CD8-positive, alpha-beta memory T cell (primary cell): ENCODE data around the gene MS4A6A. TPM values are rescaled to one million over a fixed set of nuclear protein-coding genes. Genes with fewer than 3 reads are reported as not detected.

Experiments used
- CTCF ChIA-PET: fragments of 350-600 bp; sonication (Branson Sonifier 250); formaldehyde crosslinking; loops from one replicate; lab custom pipeline; 2021; ENCODE audit warnings: antibody characterized with exemption; lab: Charles Lee
- POLR2A ChIA-PET: fragments of 350-600 bp; sonication (Branson Sonifier 250); formaldehyde crosslinking; loops from one replicate; lab custom pipeline; 2021; ENCODE audit warnings: antibody characterized with exemption; lab: Charles Lee
- DNase-seq, 5 donors: peaks; one replicate each; pipeline versions ENCODE4 v3.0.0 to v3.0.0-alpha.2; 2020 to 2022; ENCODE audit warnings: mixed read lengths in 1 of 5
- H3K27ac ChIP-seq: one replicate; pipeline ENCODE4 v1.7.0; 2013; ENCODE audit warnings: low read depth, mild to moderate bottlenecking, low read length, moderate library complexity
- H3K27me3 ChIP-seq: 2 replicates; pipeline ENCODE4 v1.7.0; 2013; ENCODE audit warnings: low read length, mild to moderate bottlenecking; ENCODE audit not compliant: insufficient read depth, poor library complexity, severe bottlenecking
- H3K36me3 ChIP-seq: 2 replicates; pipeline ENCODE4 v1.7.0; 2013; ENCODE audit warnings: mild to moderate bottlenecking, low read length, moderate library complexity; ENCODE audit not compliant: insufficient read depth
- H3K4me1 ChIP-seq: 2 replicates; pipeline ENCODE4 v1.7.0; 2013; ENCODE audit warnings: mild to moderate bottlenecking, low read length, moderate library complexity; ENCODE audit not compliant: insufficient read depth
- H3K4me3 ChIP-seq: 2 replicates; pipeline ENCODE4 v1.7.0; 2013; ENCODE audit warnings: mild to moderate bottlenecking, low read length
- H3K9me3 ChIP-seq: 2 replicates; pipeline ENCODE4 v1.7.0; 2013; ENCODE audit warnings: mild to moderate bottlenecking, low read length
- H3K27ac Mint-ChIP-seq, 8 donors: one replicate each; pipeline ENCODE4 v1.8.0; 2020 to 2021; ENCODE audit warnings: mixed read lengths in 8 of 8, mild to moderate bottlenecking in 6 of 8, inconsistent platforms in 3 of 8, moderate library complexity in 3 of 8
- H3K27me3 Mint-ChIP-seq, 2 donors: one replicate each; pipeline ENCODE4 v1.8.0; 2020 to 2021; ENCODE audit warnings: mixed read lengths in 2 of 2, mild to moderate bottlenecking in 1 of 2, moderate library complexity in 1 of 2
- H3K36me3 Mint-ChIP-seq, 3 donors: one replicate each; pipeline ENCODE4 v1.8.0; 2020 to 2021; ENCODE audit warnings: mixed read lengths in 3 of 3, inconsistent platforms in 1 of 3, mild to moderate bottlenecking in 1 of 3
- H3K4me1 Mint-ChIP-seq, 3 donors: one replicate each; pipeline ENCODE4 v1.8.0; 2020 to 2021; ENCODE audit warnings: mixed read lengths in 3 of 3, inconsistent platforms in 1 of 3, mild to moderate bottlenecking in 1 of 3
- H3K4me3 Mint-ChIP-seq, 7 donors: one replicate each; pipeline ENCODE4 v1.8.0; 2020 to 2021; ENCODE audit warnings: mixed read lengths in 7 of 7, mild to moderate bottlenecking in 6 of 7, moderate library complexity in 4 of 7, inconsistent platforms in 2 of 7
- H3K9me3 Mint-ChIP-seq, 5 donors: one replicate each; pipeline ENCODE4 v1.8.0; 2020 to 2022; ENCODE audit warnings: mixed read lengths in 5 of 5, mild to moderate bottlenecking in 3 of 5, moderate library complexity in 2 of 5, inconsistent platforms in 1 of 5
- polyA plus RNA-seq: library from polyadenylated mRNA; unstranded; fragments of 300-500 nt; fragmentation: Illumina TruSeq; gene quantifications from one replicate; pipeline ENCODE4 v1.2.3, GENCODE V29; 2021
- total RNA-seq, 2 experiments: library from RNA; stranded (reverse); gene quantifications; one replicate each; pipeline ENCODE4 v1.2.3, GENCODE V29; 2021

Gene MS4A6A
- total RNA-seq: 1 to 10 TPM; 1.6 TPM
- 0.97 TPM for polyA plus RNA-seq

GRCh38 chr11:60182541-60183330 lies at the start of gene MS4A6A:
Gene MS4A6A, minus strand, starts transcription at chr11:60183083. Its CDS starts 1,356 bp downstream, at chr11:60181727.
- peak within 1 kb of the TSS in 1 of 7 donors; percentile 4 for H3K4me3 Mint-ChIP-seq
- H3K4me3 ChIP-seq: no peak within 1 kb of the TSS
- no peak within 1 kb of the TSS for H3K27ac ChIP-seq

GRCh38 chr11:60230681-60231080 lies 47.8 kb upstream of the MS4A6A start:
- H3K4me3 ChIP-seq: no peak overlapping the region
- H3K36me3 Mint-ChIP-seq: no peaks in the 10 kb centered on the region
- H3K9me3 Mint-ChIP-seq: no peaks in the 10 kb centered on the region
- CTCF ChIA-PET: interaction anchor here (0.5 kb wide), 1 partner anchor 39 kb away, joined by 3 read pairs; no protein-coding TSS in a partner anchor
- POLR2A ChIA-PET: no interaction called here
- H3K27me3 ChIP-seq: no peaks in the 10 kb centered on the region
- H3K27ac ChIP-seq: no peak overlapping the region
- peaks cover 3 to 5% of the 10 kb centered on the region in 2 donors for H3K27me3 Mint-ChIP-seq
- H3K27ac Mint-ChIP-seq: no peak overlapping the region
- H3K9me3 ChIP-seq: no peaks in the 10 kb centered on the region
- H3K4me3 Mint-ChIP-seq: no peak overlapping the region
- DNase-seq: no peak
- H3K36me3 ChIP-seq: no peaks in the 10 kb centered on the region
- H3K4me1 Mint-ChIP-seq: no peaks in the 10 kb centered on the region
- H3K4me1 ChIP-seq: no peaks in the 10 kb centered on the region

More at GRCh38 chr11:60182541-60183330, at the start of gene MS4A6A:
- ChIA-PET POLR2A (no interaction called here), CTCF (no interaction called here)
- Mint-ChIP-seq H3K27me3 (peaks cover 4 to 29% of the 10 kb centered on the region in 2 donors), H3K27ac (no peak within 1 kb of the TSS), H3K9me3 (peaks cover 0 to 6% (median 6%) of the 10 kb centered on the region in 5 donors), H3K36me3 (no peaks in the 10 kb centered on the region), H3K4me1 (no peaks in the 10 kb centered on the region)
- no peak for DNase-seq
- Histone ChIP-seq H3K36me3 (no peaks in the 10 kb centered on the region), H3K9me3 (no peaks in the 10 kb centered on the region), H3K4me1 (no peaks in the 10 kb centered on the region), H3K27me3 (no peaks in the 10 kb centered on the region)

GRCh38 chr11:60222141-60222540 lies 39.3 kb upstream of the MS4A6A start:
- Mint-ChIP-seq H3K27ac (no peak overlapping the region), H3K27me3 (peaks cover 4 to 15% of the 10 kb centered on the region in 2 donors), H3K4me3 (no peak overlapping the region), H3K4me1 (no peaks in the 10 kb centered on the region), H3K36me3 (no peaks in the 10 kb centered on the region), H3K9me3 (no peaks in the 10 kb centered on the region)
- H3K9me3 ChIP-seq: no peaks in the 10 kb centered on the region
- CTCF ChIA-PET: no interaction called here
- POLR2A ChIA-PET: no interaction called here
- H3K27ac ChIP-seq: no peak overlapping the region
- H3K27me3 ChIP-seq: no peaks in the 10 kb centered on the region
- no peaks in the 10 kb centered on the region for H3K36me3 ChIP-seq
- H3K4me3 ChIP-seq: no peak overlapping the region
- no peak for DNase-seq
- no peaks in the 10 kb centered on the region for H3K4me1 ChIP-seq

- no peak for DNase-seq
- Histone ChIP-seq H3K36me3 (no peaks in the 10 kb centered on the region), H3K4me3 (no peak overlapping the region), H3K27ac (no peak overlapping the region), H3K9me3 (no peaks in the 10 kb centered on the region), H3K27me3 (no peaks in the 10 kb centered on the region), H3K4me1 (no peaks in the 10 kb centered on the region)
- H3K27ac Mint-ChIP-seq: no peak overlapping the region
- H3K4me1 Mint-ChIP-seq: no peaks in the 10 kb centered on the region
- peaks cover 4 to 15% of the 10 kb centered on the region in 2 donors for H3K27me3 Mint-ChIP-seq
- CTCF ChIA-PET: no interaction called here
- POLR2A ChIA-PET: no interaction called here
- no peaks in the 10 kb centered on the region for H3K9me3 Mint-ChIP-seq
- H3K4me3 Mint-ChIP-seq: no peak overlapping the region
- H3K36me3 Mint-ChIP-seq: no peaks in the 10 kb centered on the region
Measured at GRCh38 chr11:60221692-60222091, 38.8 kb upstream of the MS4A6A start.

- Mint-ChIP-seq H3K27ac (no peak overlapping the region), H3K9me3 (no peaks in the 10 kb centered on the region), H3K4me3 (no peak overlapping the region), H3K4me1 (no peaks in the 10 kb centered on the region), H3K36me3 (no peaks in the 10 kb centered on the region), H3K27me3 (peaks cover 4 to 16% of the 10 kb centered on the region in 2 donors)
- ChIA-PET POLR2A (no interaction called here), CTCF (no interaction called here)
- H3K27me3 ChIP-seq: no peaks in the 10 kb centered on the region
- no peaks in the 10 kb centered on the region for H3K9me3 ChIP-seq
- H3K27ac ChIP-seq: no peak overlapping the region
- H3K4me3 ChIP-seq: no peak overlapping the region
- no peak for DNase-seq
- H3K36me3 ChIP-seq: no peaks in the 10 kb centered on the region
- no peaks in the 10 kb centered on the region for H3K4me1 ChIP-seq
Measured at GRCh38 chr11:60221181-60221580, 38.3 kb upstream of the MS4A6A start.

- Mint-ChIP-seq H3K36me3 (no peaks in the 10 kb centered on the region), H3K4me3 (no peak overlapping the region), H3K4me1 (no peaks in the 10 kb centered on the region), H3K27me3 (peaks cover 5 to 28% of the 10 kb centered on the region in 2 donors), H3K27ac (no peak overlapping the region), H3K9me3 (no peaks in the 10 kb centered on the region)
- Histone ChIP-seq H3K27ac (no peak overlapping the region), H3K4me1 (no peaks in the 10 kb centered on the region), H3K9me3 (no peaks in the 10 kb centered on the region), H3K36me3 (no peaks in the 10 kb centered on the region), H3K4me3 (no peak overlapping the region), H3K27me3 (no peaks in the 10 kb centered on the region)
- CTCF ChIA-PET: no interaction called here
- no peak for DNase-seq
- POLR2A ChIA-PET: no interaction called here
Measured at GRCh38 chr11:60214386-60214785, 31.5 kb upstream of the MS4A6A start.

- no peaks in the 10 kb centered on the region for H3K4me1 ChIP-seq
- H3K4me3 Mint-ChIP-seq: no peak overlapping the region
- H3K27ac Mint-ChIP-seq: no peak overlapping the region
- no peak overlapping the region for H3K4me3 ChIP-seq
- H3K4me1 Mint-ChIP-seq: no peaks in the 10 kb centered on the region
- POLR2A ChIA-PET: no interaction called here
- no peaks in the 10 kb centered on the region for H3K9me3 Mint-ChIP-seq
- CTCF ChIA-PET: no interaction called here
- no peaks in the 10 kb centered on the region for H3K27me3 ChIP-seq
- H3K27me3 Mint-ChIP-seq: peaks cover 12 to 43% of the 10 kb centered on the region in 2 donors
- no peaks in the 10 kb centered on the region for H3K36me3 Mint-ChIP-seq
- H3K27ac ChIP-seq: no peak overlapping the region
- H3K9me3 ChIP-seq: no peaks in the 10 kb centered on the region
- DNase-seq: no peak
- H3K36me3 ChIP-seq: no peaks in the 10 kb centered on the region
Measured at GRCh38 chr11:60211206-60211605, 28.3 kb upstream of the MS4A6A start.

- no peak overlapping the region for H3K27ac Mint-ChIP-seq
- Histone ChIP-seq H3K9me3 (no peaks in the 10 kb centered on the region), H3K36me3 (no peaks in the 10 kb centered on the region), H3K4me1 (no peaks in the 10 kb centered on the region), H3K27ac (no peak overlapping the region), H3K27me3 (no peaks in the 10 kb centered on the region), H3K4me3 (no peak overlapping the region)
- CTCF ChIA-PET: no interaction called here
- no peaks in the 10 kb centered on the region for H3K4me1 Mint-ChIP-seq
- H3K9me3 Mint-ChIP-seq: no peaks in the 10 kb centered on the region
- H3K4me3 Mint-ChIP-seq: no peak overlapping the region
- H3K36me3 Mint-ChIP-seq: no peaks in the 10 kb centered on the region
- H3K27me3 Mint-ChIP-seq: peaks cover 14 to 49% of the 10 kb centered on the region in 2 donors
- no peak for DNase-seq
- POLR2A ChIA-PET: no interaction called here
Measured at GRCh38 chr11:60209977-60210376, 27.1 kb upstream of the MS4A6A start.
